ENCODE results near the gene PIK3CD.
A peak's percentile ranks its signal among the peaks of the same experiment; 100 is the strongest.

Gene PIK3CD

DNA sequence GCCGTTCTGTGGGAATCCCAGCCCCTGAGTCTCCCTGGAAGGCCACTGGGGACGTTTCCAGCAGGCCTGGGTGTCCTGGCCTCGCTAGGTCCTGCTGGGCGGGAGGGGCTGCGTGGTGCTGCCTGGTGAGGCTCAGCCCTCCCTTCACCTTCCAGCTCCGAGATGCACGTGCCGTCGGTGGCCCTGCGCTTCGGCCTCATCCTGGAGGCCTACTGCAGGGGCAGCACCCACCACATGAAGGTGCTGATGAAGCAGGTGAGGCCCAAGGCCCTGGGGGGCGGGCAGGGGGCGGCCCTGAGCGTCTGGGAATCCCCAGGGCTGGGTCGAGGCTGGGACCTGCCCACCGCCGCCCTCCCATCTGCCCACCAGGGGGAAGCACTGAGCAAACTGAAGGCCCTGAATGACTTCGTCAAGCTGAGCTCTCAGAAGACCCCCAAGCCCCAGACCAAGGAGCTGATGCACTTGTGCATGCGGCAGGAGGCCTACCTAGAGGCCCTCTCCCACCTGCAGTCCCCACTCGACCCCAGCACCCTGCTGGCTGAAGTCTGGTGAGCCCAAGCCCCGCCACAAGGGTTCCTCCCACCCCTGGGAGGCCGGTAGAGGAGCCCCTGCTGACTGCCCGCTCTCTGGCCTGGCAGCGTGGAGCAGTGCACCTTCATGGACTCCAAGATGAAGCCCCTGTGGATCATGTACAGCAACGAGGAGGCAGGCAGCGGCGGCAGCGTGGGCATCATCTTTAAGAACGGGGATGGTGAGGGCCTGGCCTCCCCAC is 70.3 kb downstream of the PIK3CD start:
- peak in 1 of 2 experiments; percentile 49 for DNase-seq

DNA sequence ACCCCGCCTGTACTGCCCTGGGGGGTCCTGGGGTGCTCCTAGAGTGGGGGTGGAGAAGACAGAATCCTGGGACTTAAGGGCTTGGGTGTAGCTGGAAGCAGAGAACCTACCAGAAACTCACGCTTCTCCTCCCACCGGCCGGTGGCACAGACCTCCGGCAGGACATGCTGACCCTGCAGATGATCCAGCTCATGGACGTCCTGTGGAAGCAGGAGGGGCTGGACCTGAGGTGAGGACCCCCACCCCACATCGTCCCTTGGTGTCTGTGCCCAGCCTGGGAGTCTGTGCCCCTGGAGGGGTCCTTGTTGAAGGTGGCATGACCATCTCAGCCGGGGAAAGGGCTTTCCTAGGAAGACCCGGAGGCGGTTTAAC is 70.8 kb downstream of the PIK3CD start:
- DNase-seq: no peak

DNA sequence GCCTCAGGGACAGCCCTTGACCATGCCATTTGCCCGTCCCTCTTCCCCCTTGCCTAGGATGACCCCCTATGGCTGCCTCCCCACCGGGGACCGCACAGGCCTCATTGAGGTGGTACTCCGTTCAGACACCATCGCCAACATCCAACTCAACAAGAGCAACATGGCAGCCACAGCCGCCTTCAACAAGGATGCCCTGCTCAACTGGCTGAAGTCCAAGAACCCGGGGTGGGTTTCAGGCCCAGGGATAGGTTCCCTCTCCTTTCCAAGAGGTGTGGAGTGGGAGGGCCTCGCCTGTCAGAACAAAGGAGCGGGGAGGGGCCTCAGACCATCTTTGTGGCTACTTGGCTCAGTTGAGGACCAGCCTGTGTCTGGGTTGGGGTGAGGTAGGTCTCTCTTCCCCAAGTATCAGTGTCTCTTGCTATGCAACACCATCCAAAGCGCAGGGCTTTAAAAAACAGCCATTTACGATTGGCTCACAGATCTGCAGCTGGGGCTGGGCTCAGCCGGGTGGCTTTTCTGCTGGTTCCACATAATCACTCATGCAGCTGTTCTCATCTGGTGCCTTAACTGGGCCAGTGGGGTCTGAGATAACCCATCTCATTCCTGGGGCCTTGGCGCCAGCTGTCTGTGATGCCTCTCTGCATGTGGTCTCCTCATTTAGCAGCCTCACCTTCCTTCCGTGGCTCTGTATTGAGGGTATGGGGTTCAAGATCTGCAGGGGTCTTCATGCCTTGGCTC is 71.7 kb downstream of the PIK3CD start:
- no peak for DNase-seq

DNA sequence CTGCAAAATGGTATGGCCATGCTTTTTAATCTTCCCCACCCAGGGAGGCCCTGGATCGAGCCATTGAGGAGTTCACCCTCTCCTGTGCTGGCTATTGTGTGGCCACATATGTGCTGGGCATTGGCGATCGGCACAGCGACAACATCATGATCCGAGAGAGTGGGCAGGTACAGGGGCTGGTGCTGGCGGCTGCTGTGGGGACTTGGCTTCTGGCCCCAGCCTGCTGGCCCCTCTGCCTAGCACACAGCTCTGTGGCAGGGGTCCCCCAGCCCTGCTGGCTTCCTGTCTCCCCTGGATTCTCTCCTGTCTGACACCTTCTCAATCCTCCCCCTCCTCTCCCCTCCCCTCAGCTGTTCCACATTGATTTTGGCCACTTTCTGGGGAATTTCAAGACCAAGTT is 72.4 kb downstream of the PIK3CD start:
- no peak for DNase-seq

DNA sequence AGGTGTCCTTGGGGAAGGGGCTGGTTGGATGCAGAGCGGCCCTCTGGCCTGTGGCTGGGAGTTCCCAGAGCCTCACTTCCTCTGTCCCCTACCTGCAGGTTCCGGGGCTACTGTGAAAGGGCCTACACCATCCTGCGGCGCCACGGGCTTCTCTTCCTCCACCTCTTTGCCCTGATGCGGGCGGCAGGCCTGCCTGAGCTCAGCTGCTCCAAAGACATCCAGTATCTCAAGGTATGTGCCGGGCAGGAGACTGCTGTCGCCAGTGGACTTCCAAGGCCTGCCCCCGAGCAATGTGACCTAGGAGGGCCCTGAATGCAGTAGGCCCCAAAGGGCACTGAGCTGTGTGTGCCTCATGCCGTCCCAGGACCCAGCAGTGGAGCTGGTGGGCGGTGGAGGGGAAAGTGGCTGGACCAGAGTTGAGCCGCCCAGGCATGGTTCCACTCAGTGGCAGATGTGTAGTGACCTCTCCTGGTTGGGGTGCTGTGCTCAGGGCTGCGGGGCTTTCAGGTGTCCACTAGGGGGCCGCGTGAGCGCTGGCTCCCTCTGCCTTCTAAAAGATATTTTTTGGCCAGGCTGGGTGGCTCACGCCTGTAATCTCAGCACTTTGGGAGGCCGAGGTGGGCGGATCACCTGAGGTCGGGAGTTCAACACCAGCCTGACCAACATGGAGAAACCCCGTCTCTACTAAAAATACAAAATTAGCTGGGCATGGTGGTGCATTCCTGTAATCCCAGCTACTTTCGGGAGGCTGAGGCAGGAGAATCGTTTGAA is 73.4 kb downstream of the PIK3CD start:
- DNase-seq: peak in 1 of 2 experiments; percentile 52

DNA sequence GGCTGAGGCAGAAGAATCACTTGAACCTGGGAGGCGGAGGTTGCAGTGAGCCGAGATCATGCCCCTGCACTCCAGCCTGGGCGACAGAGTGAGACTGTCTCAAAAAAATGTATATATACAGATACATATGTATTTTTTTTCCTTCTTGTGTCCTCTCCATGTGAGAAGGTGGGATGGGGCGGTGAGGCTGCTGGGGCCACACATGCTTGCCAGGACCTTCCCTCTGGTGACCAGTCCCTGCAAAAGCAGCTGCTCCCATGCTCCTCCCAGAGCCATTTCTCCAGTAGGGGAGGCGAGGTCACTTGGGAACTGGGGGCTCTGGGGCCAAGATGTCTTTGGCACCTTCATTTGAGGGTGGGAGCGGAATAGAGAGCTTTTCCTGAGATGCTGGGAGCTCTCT is 74.9 kb downstream of the PIK3CD start:
- DNase-seq: no peak

DNA sequence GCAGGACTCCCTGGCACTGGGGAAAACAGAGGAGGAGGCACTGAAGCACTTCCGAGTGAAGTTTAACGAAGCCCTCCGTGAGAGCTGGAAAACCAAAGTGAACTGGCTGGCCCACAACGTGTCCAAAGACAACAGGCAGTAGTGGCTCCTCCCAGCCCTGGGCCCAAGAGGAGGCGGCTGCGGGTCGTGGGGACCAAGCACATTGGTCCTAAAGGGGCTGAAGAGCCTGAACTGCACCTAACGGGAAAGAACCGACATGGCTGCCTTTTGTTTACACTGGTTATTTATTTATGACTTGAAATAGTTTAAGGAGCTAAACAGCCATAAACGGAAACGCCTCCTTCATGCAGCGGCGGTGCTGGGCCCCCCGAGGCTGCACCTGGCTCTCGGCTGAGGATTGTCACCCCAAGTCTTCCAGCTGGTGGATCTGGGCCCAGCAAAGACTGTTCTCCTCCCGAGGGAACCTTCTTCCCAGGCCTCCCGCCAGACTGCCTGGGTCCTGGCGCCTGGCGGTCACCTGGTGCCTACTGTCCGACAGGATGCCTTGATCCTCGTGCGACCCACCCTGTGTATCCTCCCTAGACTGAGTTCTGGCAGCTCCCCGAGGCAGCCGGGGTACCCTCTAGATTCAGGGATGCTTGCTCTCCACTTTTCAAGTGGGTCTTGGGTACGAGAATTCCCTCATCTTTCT is 75.5 kb downstream of the PIK3CD start:
- DNase-seq: no peak

DNA sequence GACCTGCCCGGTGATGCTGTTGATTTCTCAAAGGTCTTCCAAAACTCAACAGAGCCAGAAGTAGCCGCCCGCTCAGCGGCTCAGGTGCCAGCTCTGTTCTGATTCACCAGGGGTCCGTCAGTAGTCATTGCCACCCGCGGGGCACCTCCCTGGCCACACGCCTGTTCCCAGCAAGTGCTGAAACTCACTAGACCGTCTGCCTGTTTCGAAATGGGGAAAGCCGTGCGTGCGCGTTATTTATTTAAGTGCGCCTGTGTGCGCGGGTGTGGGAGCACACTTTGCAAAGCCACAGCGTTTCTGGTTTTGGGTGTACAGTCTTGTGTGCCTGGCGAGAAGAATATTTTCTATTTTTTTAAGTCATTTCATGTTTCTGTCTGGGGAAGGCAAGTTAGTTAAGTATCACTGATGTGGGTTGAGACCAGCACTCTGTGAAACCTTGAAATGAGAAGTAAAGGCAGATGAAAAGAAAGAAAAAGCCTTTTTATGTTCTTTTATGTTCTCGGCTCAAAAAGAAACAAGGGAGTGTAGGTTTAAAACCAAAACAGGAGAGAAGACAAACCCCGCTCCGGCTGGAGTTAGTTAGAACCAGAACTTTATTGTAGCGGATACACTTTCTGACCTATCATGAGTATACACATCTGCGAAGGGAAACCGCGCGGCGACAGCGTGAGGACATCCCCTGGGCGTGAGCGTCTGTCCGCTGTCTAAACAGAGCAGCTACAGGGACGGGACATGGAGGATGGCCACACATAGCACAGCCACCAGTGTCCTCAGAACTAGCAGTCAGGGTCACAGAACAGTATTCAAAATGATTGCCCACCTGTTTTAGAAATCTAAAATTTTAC is 77.1 kb downstream of the PIK3CD start:
- no peak for DNase-seq

DNA sequence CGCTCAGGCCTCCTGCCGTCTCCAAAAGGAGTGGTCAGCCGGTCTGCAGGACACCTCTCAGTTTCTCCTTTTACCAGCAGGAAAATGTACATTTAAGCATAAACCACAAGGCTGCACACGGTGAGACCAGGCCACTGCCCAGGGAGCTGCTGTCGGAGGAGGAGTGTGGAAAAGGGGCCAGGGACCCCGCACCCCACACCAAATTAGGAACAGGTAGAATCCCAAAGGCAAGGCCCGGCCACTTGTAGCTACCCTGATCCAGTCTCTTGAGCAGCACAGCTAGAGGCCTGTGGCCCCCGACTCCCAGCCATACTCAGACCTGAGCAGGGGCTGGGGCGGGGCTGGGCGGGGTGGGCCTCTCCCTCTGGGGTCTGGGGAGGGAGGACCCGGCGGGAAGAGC is 78.0 kb downstream of the PIK3CD start:
- no peak for DNase-seq

DNA sequence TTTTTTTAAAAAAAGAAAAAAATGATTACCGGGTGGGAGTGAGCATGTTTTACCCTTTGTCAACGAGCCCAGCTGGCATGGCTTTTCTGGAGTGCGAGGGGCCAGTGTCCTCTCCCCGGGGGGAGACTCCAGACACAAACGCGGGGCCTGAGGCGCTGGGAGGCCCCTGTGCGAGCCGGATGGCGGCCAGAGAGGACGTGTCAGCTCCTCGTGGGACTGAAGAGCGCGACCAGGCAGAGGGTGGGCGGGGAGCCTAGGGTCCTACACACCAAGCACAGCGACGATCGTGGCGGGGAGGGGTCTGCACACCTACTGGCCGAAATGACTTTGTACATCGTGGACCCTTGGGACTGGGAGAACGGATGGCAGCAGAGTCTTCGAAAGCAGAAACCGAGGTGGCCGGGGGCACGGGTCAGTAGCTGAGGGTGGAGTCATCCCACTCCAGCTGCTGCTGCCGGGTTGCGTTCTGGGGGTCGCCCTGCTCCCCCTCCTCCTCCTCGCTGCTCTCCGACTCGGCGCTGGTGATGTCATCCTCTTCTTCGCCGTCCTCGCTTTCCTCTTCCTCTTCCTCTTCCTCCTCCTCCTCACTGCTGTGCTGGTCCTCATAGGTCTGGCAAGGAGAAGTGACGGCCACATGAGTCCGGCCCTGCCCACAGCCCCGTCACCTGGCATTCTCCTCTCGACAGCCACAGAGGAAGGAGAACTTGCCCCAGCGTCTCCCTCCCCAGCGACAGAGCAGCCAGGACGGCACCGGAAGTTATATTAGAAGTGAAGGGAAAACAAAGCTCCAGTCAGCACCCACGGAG is 78.8 kb downstream of the PIK3CD start:
- no peak for DNase-seq

DNA sequence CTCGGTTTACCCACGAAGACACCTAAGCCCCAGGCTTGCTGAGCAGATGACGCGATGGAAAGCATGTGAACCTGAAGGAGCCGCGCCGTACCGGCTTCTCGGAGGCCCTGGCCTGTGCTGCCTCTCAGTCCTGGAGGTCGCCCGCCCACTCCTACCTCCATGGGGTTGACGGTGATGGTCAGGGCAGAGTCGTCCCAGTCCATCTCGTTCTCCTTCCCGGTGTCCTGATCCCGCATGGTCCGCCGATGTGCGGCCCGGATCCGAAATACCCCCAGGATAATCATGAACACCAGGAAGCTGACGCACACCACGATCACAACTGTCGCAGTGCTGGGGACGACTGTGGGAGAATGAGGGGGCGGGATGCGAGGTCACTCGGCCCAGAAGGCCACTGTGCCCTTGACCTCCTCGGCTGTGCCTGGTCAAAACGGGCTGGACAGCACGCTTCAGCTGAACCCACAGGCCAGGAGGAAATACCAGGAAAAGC is 79.6 kb downstream of the PIK3CD start:
- DNase-seq: no peak

DNA sequence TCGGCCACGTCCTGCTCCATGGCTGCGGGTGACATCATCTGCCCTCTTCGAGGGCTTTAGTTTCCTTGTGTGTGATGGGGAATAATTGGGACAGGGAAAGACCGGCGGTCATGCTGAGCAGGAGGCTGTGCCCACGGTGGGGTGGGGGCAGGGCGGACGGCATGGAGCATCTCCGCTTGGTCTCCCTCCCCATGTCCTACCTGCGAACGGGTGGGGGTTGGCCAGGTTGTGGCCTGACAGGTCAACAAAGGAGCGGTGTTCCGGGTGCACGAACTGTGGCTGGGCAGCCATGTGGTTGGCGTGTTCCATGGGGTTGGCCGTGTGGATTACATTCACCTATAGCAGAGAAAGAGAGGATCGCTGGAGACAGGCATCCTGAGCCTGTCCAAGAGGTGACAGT is 80.0 kb downstream of the PIK3CD start:
- no peak for DNase-seq

DNA sequence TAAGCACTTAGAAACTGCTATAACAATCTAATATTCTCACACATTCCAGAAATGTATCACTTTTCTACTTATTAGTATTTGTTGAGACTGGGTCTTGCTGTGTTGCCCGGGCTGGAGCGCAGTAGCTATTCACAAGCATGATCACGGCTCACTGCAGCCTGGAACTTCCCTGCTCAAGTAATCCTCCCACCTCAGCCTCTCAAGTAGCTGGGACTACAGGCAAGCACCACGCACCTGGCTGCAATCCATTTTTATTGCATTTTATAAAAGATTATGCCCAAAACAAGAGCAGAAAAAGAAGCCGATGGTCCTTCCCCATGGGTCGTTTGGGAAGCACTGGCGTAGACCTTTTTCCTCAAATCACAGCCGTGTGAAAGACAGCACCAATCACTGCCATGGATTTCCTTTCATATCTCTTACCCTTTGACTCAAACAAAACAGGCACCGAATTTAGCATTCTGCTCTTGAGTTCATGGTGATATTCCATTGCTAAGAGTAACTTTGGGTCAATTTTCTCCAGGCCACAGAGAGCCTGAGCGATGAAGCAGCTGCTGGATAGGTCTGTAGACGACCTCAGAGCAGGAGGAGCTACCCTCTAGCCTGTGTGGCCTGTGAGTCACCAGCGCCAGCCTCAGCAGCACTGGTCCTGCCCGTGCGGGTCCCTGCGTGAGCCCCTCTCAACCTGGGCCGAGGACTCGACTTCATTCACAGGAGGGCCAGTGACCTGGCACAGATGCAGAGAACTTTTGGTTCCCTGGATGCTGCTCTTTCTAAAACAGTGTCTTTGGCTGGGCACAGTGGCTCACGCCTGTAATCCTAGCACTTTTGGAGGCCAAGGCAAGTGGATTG is 80.8 kb downstream of the PIK3CD start:
- DNase-seq: no peak

DNA sequence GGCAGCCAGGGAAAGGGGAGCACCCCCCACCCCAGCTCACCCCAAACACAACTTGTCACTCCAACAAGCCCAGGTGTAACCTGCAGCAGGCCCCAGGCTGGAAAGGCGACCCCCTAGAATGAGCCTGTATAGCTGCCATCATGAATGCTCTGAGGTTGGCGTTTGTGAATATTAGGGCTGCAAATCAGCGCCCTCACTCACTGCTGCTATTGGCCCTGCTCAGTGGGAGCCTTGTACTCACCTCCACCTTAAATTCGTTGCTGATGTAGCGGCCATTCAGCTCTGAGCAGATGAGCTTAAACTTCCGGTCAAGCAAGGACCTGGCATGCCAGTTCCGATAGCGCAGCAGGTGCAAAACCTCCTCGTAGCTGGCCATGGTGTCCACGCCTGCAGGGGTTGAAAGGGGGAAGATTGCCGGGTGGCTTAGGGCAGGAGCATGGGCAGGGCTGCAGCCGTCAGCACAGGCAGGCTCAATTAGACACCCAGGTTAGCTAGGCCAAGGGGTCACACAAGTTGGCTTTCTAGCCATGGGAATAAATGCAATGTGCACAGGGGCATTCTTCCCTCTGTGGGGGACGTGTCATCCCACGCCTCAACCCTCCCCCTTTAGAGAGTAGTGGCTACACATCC is 81.7 kb downstream of the PIK3CD start:
- DNase-seq: no peak

DNA sequence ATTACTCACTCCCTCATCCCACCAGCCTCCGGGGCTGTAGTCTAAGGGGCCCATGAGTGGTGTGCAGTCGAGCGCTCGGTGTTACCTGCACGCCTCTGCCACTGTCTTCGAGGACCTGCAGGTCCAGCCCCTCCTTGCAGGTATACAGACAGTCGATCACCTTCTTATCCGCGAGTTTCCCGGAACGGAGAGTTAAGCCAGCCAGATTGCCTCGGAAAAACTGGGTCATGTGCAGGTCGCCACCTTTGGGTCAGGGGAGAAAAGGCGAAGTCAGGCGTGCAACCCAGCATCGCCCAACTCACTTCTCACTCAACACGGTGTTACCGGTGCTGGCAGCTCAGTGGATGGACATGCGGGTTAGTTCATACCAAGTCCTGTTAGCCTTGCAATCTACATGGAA is 84.3 kb downstream of the PIK3CD start:
- no peak for DNase-seq

DNA sequence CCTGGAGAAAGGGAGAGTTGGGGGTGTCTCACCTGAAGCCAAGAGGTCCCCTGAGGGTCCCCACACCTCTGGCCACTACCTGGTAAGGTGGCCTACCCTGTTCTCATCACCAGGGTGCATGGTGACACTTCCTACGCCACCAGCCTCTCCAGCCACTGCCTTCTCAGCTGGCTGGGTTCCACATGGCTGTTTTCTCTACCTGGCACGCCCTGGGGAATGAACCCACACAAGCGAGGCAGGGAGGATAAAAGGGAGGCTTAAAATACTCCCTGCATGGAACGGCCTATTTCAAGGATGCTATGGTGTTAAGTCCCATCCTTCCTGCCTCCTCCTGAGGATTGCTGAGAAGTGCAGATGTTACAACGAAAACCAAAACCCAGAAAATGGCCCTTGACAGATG is 84.7 kb downstream of the PIK3CD start:
- DNase-seq: no peak

DNA sequence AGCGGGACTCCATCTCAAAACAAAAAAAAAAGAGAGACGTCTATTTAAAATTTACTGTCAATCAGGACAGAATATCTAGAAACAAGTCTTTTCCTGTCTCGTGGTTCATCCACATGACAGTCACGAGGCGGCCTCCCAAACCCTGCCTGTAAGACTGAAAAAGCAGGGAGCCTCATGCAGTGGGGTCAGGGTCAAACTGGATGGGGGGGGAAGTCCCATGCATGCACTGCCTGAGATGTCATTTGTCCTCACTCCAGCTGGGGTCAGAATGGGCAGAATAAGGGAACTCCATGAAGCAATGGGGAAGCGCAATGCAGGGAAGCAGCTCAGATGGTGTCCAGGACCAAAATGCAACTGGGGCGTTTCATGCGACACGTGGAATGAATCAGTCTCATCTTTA is 85.5 kb downstream of the PIK3CD start:
- no peak for DNase-seq

DNA sequence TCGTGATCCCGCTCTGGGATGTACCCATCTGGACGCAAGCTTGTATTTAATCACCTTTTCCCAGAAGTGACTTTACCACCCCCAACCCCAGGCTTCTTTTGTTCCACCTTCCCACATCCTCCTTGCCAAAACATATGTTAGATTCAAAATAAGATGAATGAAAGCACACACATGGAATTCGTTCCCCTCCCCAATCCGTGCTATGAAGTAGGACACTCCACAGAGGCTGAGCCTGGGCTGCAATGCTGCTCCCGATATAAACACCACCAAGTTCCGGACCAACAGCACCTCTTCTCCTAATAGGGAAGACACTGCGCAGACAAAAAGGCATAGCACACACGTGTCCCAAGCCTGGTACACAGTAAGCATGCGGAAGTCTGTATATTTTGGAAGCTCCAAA is 86.1 kb downstream of the PIK3CD start:
- no peak for DNase-seq

DNA sequence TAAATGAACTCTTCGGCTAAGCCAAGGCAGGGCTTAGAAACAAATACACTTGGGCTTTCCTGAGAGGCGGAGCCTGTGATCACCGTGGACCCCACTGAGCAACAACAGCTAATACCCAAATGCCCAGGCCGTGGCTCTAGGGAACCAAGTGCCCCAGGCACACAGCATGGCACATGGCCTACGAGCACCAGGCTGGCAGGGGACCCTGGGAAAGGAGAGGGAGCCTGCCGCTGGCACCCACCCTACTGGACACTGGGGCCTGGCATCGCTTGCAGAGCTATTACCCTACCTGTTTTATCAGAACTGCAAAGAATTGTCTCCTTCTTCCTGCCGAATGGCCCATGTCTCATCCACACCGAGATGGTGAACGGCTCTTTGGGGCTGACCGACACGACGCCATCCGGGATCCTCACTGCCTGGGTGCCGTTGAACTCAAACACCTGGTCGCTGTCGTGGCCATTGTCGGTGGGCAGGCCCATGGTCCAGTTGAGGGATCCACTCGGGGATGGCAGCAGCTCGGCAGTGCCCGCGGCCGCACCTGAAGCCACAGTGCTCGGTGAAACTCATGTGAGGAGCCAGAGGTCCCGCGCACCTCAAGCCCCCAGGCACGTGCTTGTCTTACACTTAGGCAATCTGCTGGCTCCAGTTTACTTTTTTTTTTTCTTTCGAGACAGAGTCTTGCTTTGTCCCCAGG is 92.7 kb downstream of the PIK3CD start:
- no peak for DNase-seq
